ENCODE results near the gene NPL. TPM values are rescaled to one million over a fixed set of nuclear protein-coding genes. Genes with fewer than 3 reads are reported as not detected.

The NPL gene
- total and polyA plus RNA-seq, 9 of the 15 experiments (the other 6 are each of a cell fraction or from before 2014, with no cell fraction given) = 9.9 to 22.3 (median 14.2) TPM

- H3K4me2 ChIP-seq (ENCODE audit: insufficient read depth, low read length) = no peak overlapping the region
- H3K9ac ChIP-seq (ENCODE audit: insufficient read depth in 1 of 2, low read depth in 2 of 2, low read length in 2 of 2) = no peak overlapping the region
- no peaks in the 10 kb centered on the region for H3K4me1 ChIP-seq (replicated peaks in 1 of 2; ENCODE audit: control insufficient read depth in 2 of 2, insufficient read depth in 2 of 2, low read length in 2 of 2)
- in situ Hi-C loops (cut with MboI) (no loop called here), intact Hi-C loops (cut with micrococcal nuclease) (no loop called here)
- peak; percentile 5; the same call in 1 of the 2 replicates for TF ChIP-seq POLR2G (IDR thresholded peaks at IDR 0.05; ENCODE audit: low read depth, low read length)
- no peak for TF ChIP-seq ZNF740 (CRISPR knock-in tag; IDR thresholded peaks at IDR 0.05)
- TF ChIP-seq ZNF740 (tag; IDR thresholded peaks at IDR 0.05) = no peak
- H3K27me3 ChIP-seq (ENCODE audit: control insufficient read depth in 2 of 2, insufficient read depth in 2 of 2, low read length in 2 of 2) = no peaks in the 10 kb centered on the region
- peaks cover 99% of the 10 kb centered on the region for H3K36me3 ChIP-seq (ENCODE audit: control insufficient read depth, insufficient read depth, low read length)
- H3K27ac ChIP-seq (ENCODE audit: extremely low read depth, low read depth, low read length) = no peak overlapping the region
- DNase-seq (ENCODE audit: extremely low read depth in 1 of 4, low spot score in 3 of 4) (no peak), ATAC-seq (no peak), FAIRE-seq (no peak)
- WGBS (ENCODE audit: insufficient coverage, low coverage, missing lambda C conversion rate) = over 99% methylated on average over 4 of the region's 4 CpGs
- ChIA-PET POLR2A (interaction anchor here (1.3 to 1.9 kb wide), 3 partner anchors 14 to 29 kb away, joined by 3 to 7 read pairs (median 4); no protein-coding TSS in a partner anchor), CTCF (ENCODE audit: low intra/inter-chr PET ratio) (no interaction called here)
- no TSS peak for BruUV-seq (replicated peaks)
- H2AFZ ChIP-seq (ENCODE audit: low read depth, low read length) = no peak overlapping the region
- no peaks in the 10 kb centered on the region for H3K9me3 ChIP-seq (replicated peaks; ENCODE audit: control insufficient read depth, insufficient read depth, low read depth, low read length)
- no peak overlapping the region for H3K4me3 ChIP-seq
- no peaks in the 10 kb centered on the region for H4K20me1 ChIP-seq (replicated peaks; ENCODE audit: control insufficient read depth, insufficient read depth, low read length)
- H3K79me2 ChIP-seq (ENCODE audit: control insufficient read depth, insufficient read depth, low read length) = peaks cover 70% of the 10 kb centered on the region; the same call in 2 of the 3 replicates
- no peaks in the 10 kb centered on the region for H3K9me1 ChIP-seq (ENCODE audit: control insufficient read depth, insufficient read depth, low read length)
These were observed 71.1 kb downstream of the NPL start for GRCh38 chr1:182860658-182861057.

DNA sequence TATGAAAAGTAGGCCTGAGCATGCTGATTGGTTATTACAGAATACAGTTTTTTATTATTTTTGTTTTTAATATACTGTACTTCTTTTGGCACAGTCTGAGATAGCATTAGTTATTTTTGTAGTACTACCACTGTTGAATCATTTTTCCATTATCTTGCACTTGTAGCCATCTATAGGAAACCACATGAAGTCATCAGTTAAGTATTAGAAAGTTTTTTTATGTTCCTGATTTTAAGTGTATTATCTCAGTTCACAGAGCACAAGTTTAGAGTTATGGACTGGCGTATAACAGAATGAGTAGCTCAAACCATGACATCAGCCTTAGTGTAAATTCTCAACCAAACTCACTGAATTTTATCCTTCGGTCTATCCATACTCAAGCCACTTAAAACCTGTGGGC, 72.4 kb downstream of the NPL start:
- CTCF ChIA-PET (ENCODE audit: low intra/inter-chr PET ratio) = no interaction called here
- no TSS peak for BruUV-seq (replicated peaks)
- intact Hi-C loops (cut with micrococcal nuclease) (loop anchor here (2.0 kb wide), 1 partner anchor 19 kb away; no protein-coding TSS in a partner anchor), in situ Hi-C loops (cut with MboI) (no loop called here)
- no peak for ATAC-seq
- no peak overlapping the region for H3K4me3 ChIP-seq
- DNase-seq (ENCODE audit: extremely low read depth in 1 of 4, low spot score in 3 of 4) = no peak
- no peak overlapping the region for H2AFZ ChIP-seq (ENCODE audit: low read depth, low read length)
- 100% methylated on average over 2 of the region's 2 CpGs for WGBS (ENCODE audit: insufficient coverage, low coverage, missing lambda C conversion rate)
- no peak overlapping the region for H3K9ac ChIP-seq (ENCODE audit: insufficient read depth in 1 of 2, low read depth in 2 of 2, low read length in 2 of 2)
- H3K4me2 ChIP-seq (ENCODE audit: insufficient read depth, low read length) = no peak overlapping the region
- FAIRE-seq = no peak
- H3K9me1 ChIP-seq (ENCODE audit: control insufficient read depth, insufficient read depth, low read length) = no peaks in the 10 kb centered on the region
- no peaks in the 10 kb centered on the region for H3K27me3 ChIP-seq (ENCODE audit: control insufficient read depth in 2 of 2, insufficient read depth in 2 of 2, low read length in 2 of 2)
- no peaks in the 10 kb centered on the region for H3K9me3 ChIP-seq (replicated peaks; ENCODE audit: control insufficient read depth, insufficient read depth, low read depth, low read length)
- POLR2A ChIA-PET = interaction anchor here (1.3 to 1.7 kb wide), 2 partner anchors 18 to 22 kb away, joined by 3 to 4 read pairs; no protein-coding TSS in a partner anchor
- H3K27ac ChIP-seq (ENCODE audit: extremely low read depth, low read depth, low read length) = no peak overlapping the region
- peaks cover 63% of the 10 kb centered on the region; the same call in 2 of the 3 replicates for H3K79me2 ChIP-seq (ENCODE audit: control insufficient read depth, insufficient read depth, low read length)
- H3K4me1 ChIP-seq (replicated peaks in 1 of 2; ENCODE audit: control insufficient read depth in 2 of 2, insufficient read depth in 2 of 2, low read length in 2 of 2) = no peaks in the 10 kb centered on the region
- H4K20me1 ChIP-seq (replicated peaks; ENCODE audit: control insufficient read depth, insufficient read depth, low read length) = no peaks in the 10 kb centered on the region
- H3K36me3 ChIP-seq (ENCODE audit: control insufficient read depth, insufficient read depth, low read length) = peaks cover 99% of the 10 kb centered on the region
- no peak for TF ChIP-seq GATAD2B (IDR thresholded peaks at IDR 0.05; ENCODE audit: borderline replicate concordance)
- TF ChIP-seq ZNF324 (CRISPR knock-in tag; IDR thresholded peaks at IDR 0.05) = no peak
- no peak for TF ChIP-seq ZHX1 (conservative IDR thresholded peaks at IDR 0.05; ENCODE audit: low read length)
- no peak for TF ChIP-seq RBBP5 (IDR thresholded peaks at IDR 0.05; ENCODE audit: borderline replicate concordance, insufficient read depth, low read length, poor library complexity, severe bottlenecking)
- TF ChIP-seq TCF15 (CRISPR knock-in tag; IDR thresholded peaks at IDR 0.05) = no peak
- TF ChIP-seq, protein P1, sequence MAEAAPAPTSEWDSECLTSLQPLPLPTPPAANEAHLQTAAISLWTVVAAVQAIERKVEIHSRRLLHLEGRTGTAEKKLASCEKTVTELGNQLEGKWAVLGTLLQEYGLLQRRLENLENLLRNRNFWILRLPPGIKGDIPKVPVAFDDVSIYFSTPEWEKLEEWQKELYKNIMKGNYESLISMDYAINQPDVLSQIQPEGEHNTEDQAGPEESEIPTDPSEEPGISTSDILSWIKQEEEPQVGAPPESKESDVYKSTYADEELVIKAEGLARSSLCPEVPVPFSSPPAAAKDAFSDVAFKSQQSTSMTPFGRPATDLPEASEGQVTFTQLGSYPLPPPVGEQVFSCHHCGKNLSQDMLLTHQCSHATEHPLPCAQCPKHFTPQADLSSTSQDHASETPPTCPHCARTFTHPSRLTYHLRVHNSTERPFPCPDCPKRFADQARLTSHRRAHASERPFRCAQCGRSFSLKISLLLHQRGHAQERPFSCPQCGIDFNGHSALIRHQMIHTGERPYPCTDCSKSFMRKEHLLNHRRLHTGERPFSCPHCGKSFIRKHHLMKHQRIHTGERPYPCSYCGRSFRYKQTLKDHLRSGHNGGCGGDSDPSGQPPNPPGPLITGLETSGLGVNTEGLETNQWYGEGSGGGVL (CRISPR knock-in tag; IDR thresholded peaks at IDR 0.05) = no peak

Data from K562 (cell line).